A549 (cell line): ENCODE data around the gene RFX3. TPM values are rescaled to one million over a fixed set of nuclear protein-coding genes. Genes with fewer than 3 reads are reported as not detected.

ENCODE experiments used
- ATAC-seq, 2 experiments: fragments of 200-7000 bp in 1 of 2; fragments of >200 bp in 1 of 2; cut with Nextera tagmentation in 1 of 2; cut with Tn5 transposase in 1 of 2; 3 replicates each; pipeline versions ENCODE4 v1.8.0 to v1.9.1; 2018 to 2020; ENCODE audit warnings: mild to moderate bottlenecking in 1 of 2, moderate library complexity in 1 of 2
- CTCF ChIA-PET: fragments of 300-600 bp; sonication (Branson Sonifier 250); formaldehyde crosslinking; extraction: SDS; loops from one replicate; lab custom pipeline; 2021; ENCODE audit warnings: antibody characterized with exemption, inconsistent platforms; lab: Yijun Ruan, JAX
- POLR2A ChIA-PET: fragments of 350-600 bp; formaldehyde crosslinking; extraction: SDS; loops from one replicate; lab custom pipeline; 2021; ENCODE audit warnings: antibody characterized with exemption, inconsistent platforms; lab: Yijun Ruan, JAX
- DNase-seq, 2 experiments: peaks; one replicate each; pipeline versions ENCODE4 v3.0.0 to v3.0.0-alpha.2; 2011 to 2016; ENCODE audit warnings: low read depth in 1 of 2, low spot score in 1 of 2
- FAIRE-seq: peaks from 2 replicates; lab custom pipeline; 2011; peaks lifted over from hg19 to GRCh38; lab: Jason Lieb, UNC
- H3K27ac ChIP-seq, 2 experiments: fragments of >200 bp; sonication (Bioruptor Twin); formaldehyde crosslinking; 3 replicates each; pipeline ENCODE4 v1.5.1; 2016 to 2017
- H3K4me1 ChIP-seq: fragments of >200 bp; sonication (Bioruptor Twin); formaldehyde crosslinking; 3 replicates; pipeline ENCODE4 v1.6.1; 2016
- H3K4me2 ChIP-seq: fragments of >200 bp; sonication (Bioruptor Twin); formaldehyde crosslinking; 3 replicates; pipeline ENCODE4 v1.6.1; 2016
- H3K4me3 ChIP-seq: fragments of >200 bp; sonication (Bioruptor Twin); formaldehyde crosslinking; 3 replicates; pipeline ENCODE4 v1.5.1; 2016
- H3K9me3 ChIP-seq: fragments of >200 bp; sonication (Bioruptor Twin); formaldehyde crosslinking; 3 replicates; pipeline ENCODE4 v1.6.1; 2016
- CBX2 ChIP-seq: fragments of 200-600 bp; sonication (generic); IDR thresholded peaks from 2 replicates; pipeline ENCODE4 v1.6.1; 2016; ENCODE audit warnings: low read depth, mild to moderate bottlenecking, borderline replicate concordance
- CBX8 ChIP-seq: fragments of 200-600 bp; sonication (generic); IDR thresholded peaks from 2 replicates; pipeline ENCODE4 v1.6.1; 2016
- HOXA7 ChIP-seq: fragments of 250-450 bp; sonication (Bioruptor Pico); IDR thresholded peaks from 2 replicates; pipeline ENCODE4 v1.5.0; 2020; ENCODE audit warnings: mild to moderate bottlenecking, moderate library complexity
- HOXB5 ChIP-seq: fragments of 250-450 bp; sonication (Bioruptor Pico); IDR thresholded peaks from 2 replicates; pipeline ENCODE4 v1.5.0; 2020; ENCODE audit warnings: mild to moderate bottlenecking, moderate library complexity
- KDM1A ChIP-seq: fragments of 200-600 bp; sonication (generic); IDR thresholded peaks from 2 replicates; pipeline ENCODE4 v1.6.1; 2016; ENCODE audit warnings: low read depth, mild to moderate bottlenecking
- MAFK ChIP-seq: fragments of 450-650 bp; IDR thresholded peaks from 2 replicates; pipeline ENCODE4 v1.6.1; 2014; ENCODE audit not compliant: partially characterized antibody
- NPAS2 ChIP-seq: fragments of 250-450 bp; sonication (Bioruptor Pico); IDR thresholded peaks from 2 replicates; pipeline ENCODE4 v1.8.0; 2022; ENCODE audit warnings: mild to moderate bottlenecking, moderate library complexity, borderline replicate concordance
- POLR2A ChIP-seq: IDR thresholded peaks from 2 replicates; pipeline ENCODE4 v1.6.1; 2012; ENCODE audit warnings: mild to moderate bottlenecking, low read length
- POLR2AphosphoS2 ChIP-seq: conservative IDR thresholded peaks from 2 replicates; pipeline ENCODE4 v1.6.1; 2012; ENCODE audit warnings: low read length, improper control_type of control experiment, inconsistent platforms
- RARB ChIP-seq: fragments of 250-450 bp; sonication (Bioruptor Pico); IDR thresholded peaks from 2 replicates; pipeline ENCODE4 v1.8.0; 2021; ENCODE audit warnings: mild to moderate bottlenecking, moderate library complexity
- RCOR1 ChIP-seq: fragments of 150-350 bp; IDR thresholded peaks from 2 replicates; pipeline ENCODE4 v1.6.1; 2014; ENCODE audit warnings: antibody characterized with exemption, low read length, low read depth
- RFX5 ChIP-seq: fragments of 450-650 bp; IDR thresholded peaks from 2 replicates; pipeline ENCODE4 v1.7.1; 2014; ENCODE audit warnings: antibody characterized with exemption, mild to moderate bottlenecking, moderate library complexity
- RNF2 ChIP-seq: fragments of 200-600 bp; sonication (generic); IDR thresholded peaks from 2 replicates; pipeline ENCODE4 v1.6.1; 2016; ENCODE audit warnings: low read depth, mild to moderate bottlenecking, antibody characterized with exemption, moderate library complexity, borderline replicate concordance
- SMC3 ChIP-seq: fragments of >200 bp; sonication (Bioruptor Twin); formaldehyde crosslinking; IDR thresholded peaks from 3 replicates; pipeline ENCODE4 v1.6.1; 2018; ENCODE audit warnings: inconsistent platforms
- TP53 ChIP-seq: fragments of 250-450 bp; sonication (Bioruptor Pico); IDR thresholded peaks from 2 replicates; pipeline ENCODE4 v1.5.0; 2021; ENCODE audit warnings: mild to moderate bottlenecking, moderate library complexity
- ZC3H11A ChIP-seq: fragments of 450-650 bp; IDR thresholded peaks from 2 replicates; pipeline ENCODE4 v1.6.1; 2014; ENCODE audit warnings: antibody characterized with exemption, mild to moderate bottlenecking
- ZNF302 ChIP-seq: fragments of 250-450 bp; sonication (Bioruptor Pico); IDR thresholded peaks from 2 replicates; pipeline ENCODE4 v1.9.0; 2021; ENCODE audit warnings: inconsistent platforms, mild to moderate bottlenecking, moderate library complexity
- WGBS: methylation state at CpG from one replicate; pipeline ENCODE4 v1.1.6; 2017; ENCODE audit errors: missing lambda C conversion rate; 5-methylcytosine and 5-hydroxymethylcytosine counted together
- polyA plus RNA-seq, 4 experiments: library from polyadenylated mRNA; depleted of rRNA in 3 of 4; stranded (reverse); fragments of >200 nt; fragmentation: RNase III in 1 of 4; extraction: RNeasy Plus Mini Kit Qiagen cat#74134 plus additional on column Dnase treatment in 1 of 4; gene quantifications; 2 replicates in 3 of 4; 3 replicates in 1 of 4; pipeline ENCODE4 v1.2.3, GENCODE V29; 2011 to 2017
- TF ChIP-seq, protein P1 (sequence below): fragments of >200 bp; sonication (Bioruptor Twin); formaldehyde crosslinking; IDR thresholded peaks from 3 replicates; pipeline ENCODE4 v1.6.1; 2016
- TF ChIP-seq, protein P2 (sequence below): IDR thresholded peaks from 2 replicates; pipeline ENCODE4 v1.6.1; 2012
- TF ChIP-seq, protein P3 (sequence below): fragments of >200 bp; sonication (Bioruptor Twin); formaldehyde crosslinking; IDR thresholded peaks from 2 replicates; pipeline ENCODE4 v1.6.1; 2016
- TF ChIP-seq, protein P4 (sequence below): IDR thresholded peaks from 2 replicates; pipeline ENCODE4 v1.6.1; 2012; ENCODE audit warnings: low read depth, borderline replicate concordance
- TF ChIP-seq, protein P5 (sequence below): fragments of 250-450 bp; sonication (Bioruptor Pico); IDR thresholded peaks from 2 replicates; pipeline ENCODE4 v1.5.0; 2020; ENCODE audit warnings: low read depth, mild to moderate bottlenecking, moderate library complexity

RFX3 gene
- polyA plus RNA-seq, 2 of the 4 experiments (the other 2 are of a cell fraction), result 1.3 to 7.9 TPM

DNA sequence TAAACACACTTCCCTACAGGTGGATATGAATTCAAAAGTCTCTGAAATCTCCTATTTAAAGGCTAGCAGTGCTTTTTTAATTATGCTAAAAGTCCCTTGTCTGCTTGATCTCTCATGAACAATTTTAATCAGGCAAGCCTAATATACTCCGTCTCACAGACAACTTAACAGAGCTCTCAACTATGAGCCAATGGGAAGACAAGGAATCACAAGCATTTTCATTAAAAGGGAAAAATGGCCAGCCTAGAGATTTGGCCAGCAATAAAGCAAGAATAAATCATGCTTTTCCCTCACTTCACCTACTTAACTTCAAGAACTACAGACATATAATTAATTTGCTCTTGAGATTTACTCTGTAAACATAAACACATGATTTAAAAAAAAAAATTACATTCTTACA lies 78.0 kb downstream of the RFX3 start:
- CTCF ChIA-PET, result no interaction called here
- no peaks in the 10 kb centered on the region for H3K9me3 ChIP-seq
- no peak for FAIRE-seq
- no peak for DNase-seq
- H3K27ac ChIP-seq, result no peak overlapping the region
- 88% methylated on average over 1 of the region's 1 CpG for WGBS
- no peak overlapping the region for H3K4me2 ChIP-seq
- no peak for ATAC-seq
- no peak for TF ChIP-seq RCOR1
- TF ChIP-seq TP53, result no peak
- no peak for TF ChIP-seq RARB (CRISPR knock-in tag)
- TF ChIP-seq, protein P1, sequence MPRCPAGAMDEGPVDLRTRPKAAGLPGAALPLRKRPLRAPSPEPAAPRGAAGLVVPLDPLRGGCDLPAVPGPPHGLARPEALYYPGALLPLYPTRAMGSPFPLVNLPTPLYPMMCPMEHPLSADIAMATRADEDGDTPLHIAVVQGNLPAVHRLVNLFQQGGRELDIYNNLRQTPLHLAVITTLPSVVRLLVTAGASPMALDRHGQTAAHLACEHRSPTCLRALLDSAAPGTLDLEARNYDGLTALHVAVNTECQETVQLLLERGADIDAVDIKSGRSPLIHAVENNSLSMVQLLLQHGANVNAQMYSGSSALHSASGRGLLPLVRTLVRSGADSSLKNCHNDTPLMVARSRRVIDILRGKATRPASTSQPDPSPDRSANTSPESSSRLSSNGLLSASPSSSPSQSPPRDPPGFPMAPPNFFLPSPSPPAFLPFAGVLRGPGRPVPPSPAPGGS, result no peak
- no peak for TF ChIP-seq POLR2AphosphoS2
- TF ChIP-seq HOXA7 (CRISPR knock-in tag), result no peak
- TF ChIP-seq, protein P2, sequence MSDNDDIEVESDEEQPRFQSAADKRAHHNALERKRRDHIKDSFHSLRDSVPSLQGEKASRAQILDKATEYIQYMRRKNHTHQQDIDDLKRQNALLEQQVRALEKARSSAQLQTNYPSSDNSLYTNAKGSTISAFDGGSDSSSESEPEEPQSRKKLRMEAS, result no peak
- TF ChIP-seq, protein P3, sequence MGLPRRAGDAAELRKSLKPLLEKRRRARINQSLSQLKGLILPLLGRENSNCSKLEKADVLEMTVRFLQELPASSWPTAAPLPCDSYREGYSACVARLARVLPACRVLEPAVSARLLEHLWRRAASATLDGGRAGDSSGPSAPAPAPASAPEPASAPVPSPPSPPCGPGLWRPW, result no peak
- no peak for TF ChIP-seq RFX5
- no peak for TF ChIP-seq KDM1A
- POLR2A ChIA-PET, result no interaction called here
- H3K4me3 ChIP-seq, result no peak overlapping the region
- no peaks in the 10 kb centered on the region for H3K4me1 ChIP-seq

DNA sequence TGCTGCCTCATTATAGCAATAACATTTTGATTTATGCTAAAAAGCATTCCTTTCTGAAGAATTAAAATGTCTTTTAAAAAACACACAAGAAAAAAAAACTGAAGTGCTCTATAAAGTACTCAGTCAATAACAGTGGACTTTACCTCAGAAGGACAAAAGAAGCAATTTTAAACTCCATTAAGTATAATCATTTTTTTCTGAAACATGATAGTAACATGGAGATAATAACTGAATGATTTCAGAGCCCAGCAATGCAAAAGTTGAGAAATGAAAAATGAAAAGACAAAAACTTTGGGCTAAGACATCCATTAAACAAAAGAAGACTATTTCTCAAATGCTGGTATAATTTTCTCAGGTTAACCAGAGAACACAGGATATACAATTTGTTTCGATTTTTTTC lies 78.7 kb downstream of the RFX3 start:
- DNase-seq (no peak), ATAC-seq (no peak), FAIRE-seq (no peak)
- H3K4me3 ChIP-seq, result no peak overlapping the region
- no peaks in the 10 kb centered on the region for H3K9me3 ChIP-seq
- H3K27ac ChIP-seq, result no peak overlapping the region
- no peak overlapping the region for H3K4me2 ChIP-seq
- ChIA-PET CTCF (no interaction called here), POLR2A (no interaction called here)
- 32% methylated on average over 1 of the region's 1 CpG for WGBS
- TF ChIP-seq MAFK (no peak), NPAS2 (CRISPR knock-in tag) (no peak), POLR2A (no peak), CBX2 (no peak), SMC3 (no peak)
- TF ChIP-seq, protein P4, sequence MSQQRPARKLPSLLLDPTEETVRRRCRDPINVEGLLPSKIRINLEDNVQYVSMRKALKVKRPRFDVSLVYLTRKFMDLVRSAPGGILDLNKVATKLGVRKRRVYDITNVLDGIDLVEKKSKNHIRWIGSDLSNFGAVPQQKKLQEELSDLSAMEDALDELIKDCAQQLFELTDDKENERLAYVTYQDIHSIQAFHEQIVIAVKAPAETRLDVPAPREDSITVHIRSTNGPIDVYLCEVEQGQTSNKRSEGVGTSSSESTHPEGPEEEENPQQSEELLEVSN, result no peak
- no peaks in the 10 kb centered on the region for H3K4me1 ChIP-seq

DNA sequence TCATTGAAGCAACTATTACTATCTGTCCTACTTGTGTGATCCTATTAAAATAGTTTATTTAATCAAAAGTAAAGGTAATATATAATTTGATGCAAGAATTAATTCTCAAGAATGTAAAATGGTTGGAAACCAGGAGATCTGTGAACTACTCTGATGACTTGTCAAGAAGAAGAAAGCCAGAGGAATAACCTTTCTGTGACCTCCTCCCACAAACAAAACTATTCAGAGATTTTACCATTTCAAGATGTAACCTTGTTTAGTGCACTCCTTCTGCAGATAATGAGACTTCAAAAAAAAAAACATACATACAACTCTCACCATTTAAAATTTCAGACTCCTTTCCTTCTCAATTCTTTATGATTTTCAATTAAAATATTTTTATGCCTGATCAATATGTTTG lies 79.5 kb downstream of the RFX3 start:
- Histone ChIP-seq H3K9me3 (no peaks in the 10 kb centered on the region), H3K4me1 (no peaks in the 10 kb centered on the region), H3K4me2 (no peak overlapping the region), H3K27ac (no peak overlapping the region), H3K4me3 (no peak overlapping the region)
- FAIRE-seq (no peak), ATAC-seq (no peak), DNase-seq (no peak)
- POLR2A ChIA-PET, result no interaction called here
- no peak for TF ChIP-seq POLR2AphosphoS2
- TF ChIP-seq ZNF302 (CRISPR knock-in tag), result no peak
- TF ChIP-seq, protein P1, result no peak
- TF ChIP-seq CBX8, result no peak
- TF ChIP-seq, protein P5, sequence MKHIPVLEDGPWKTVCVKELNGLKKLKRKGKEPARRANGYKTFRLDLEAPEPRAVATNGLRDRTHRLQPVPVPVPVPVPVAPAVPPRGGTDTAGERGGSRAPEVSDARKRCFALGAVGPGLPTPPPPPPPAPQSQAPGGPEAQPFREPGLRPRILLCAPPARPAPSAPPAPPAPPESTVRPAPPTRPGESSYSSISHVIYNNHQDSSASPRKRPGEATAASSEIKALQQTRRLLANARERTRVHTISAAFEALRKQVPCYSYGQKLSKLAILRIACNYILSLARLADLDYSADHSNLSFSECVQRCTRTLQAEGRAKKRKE (CRISPR knock-in tag), result no peak
- TF ChIP-seq KDM1A, result no peak
- TF ChIP-seq HOXB5 (CRISPR knock-in tag), result no peak
- no peak for TF ChIP-seq RNF2
- no peak for TF ChIP-seq ZC3H11A
- CTCF ChIA-PET, result no interaction called here
